HG02884 (cell line): Measurements from ENCODE around the gene WAPL.
A peak's percentile ranks its signal among the peaks of the same experiment; 100 is the strongest.
"Not testable (repeated sequence)": the region's sequence is repeated elsewhere in the genome, so short reads cannot be mapped to it uniquely, and the experiment has no call there.

Experiments used
- ATAC-seq: cut with Tn5 transposase; IDR thresholded peaks from one replicate; pipeline ENCODE4 v1.9.1; 2021; ENCODE audit warnings: mild to moderate bottlenecking, moderate library complexity; ENCODE audit not compliant: unreplicated experiment

The WAPL gene

GRCh38 chr10:86525713-86526112 is 4.1 kb upstream of the WAPL start:
- not testable (repeated sequence) for ATAC-seq

- ATAC-seq: no peak
These were observed 2.8 kb upstream of the WAPL start for GRCh38 chr10:86524225-86524962.

GRCh38 chr10:86523348-86523747 is 1.8 kb upstream of the WAPL start:
- ATAC-seq: no peak

GRCh38 chr10:86522510-86522855 is 891 bp upstream of the WAPL start:
- no peak for ATAC-seq

- ATAC-seq: peak; percentile 14
These were observed 518 bp downstream of the WAPL start for GRCh38 chr10:86520871-86521677.

- ATAC-seq: no peak
These were observed 2.8 kb downstream of the WAPL start for GRCh38 chr10:86518781-86519180.

- ATAC-seq: no peak
These were observed 9.5 kb downstream of the WAPL start for GRCh38 chr10:86512137-86512536.

- ATAC-seq: no peak
These were observed 10.3 kb downstream of the WAPL start for GRCh38 chr10:86511027-86511865.

GRCh38 chr10:86509145-86509544 is 12.4 kb downstream of the WAPL start:
- ATAC-seq: no peak

- ATAC-seq: no peak
These were observed 13.4 kb downstream of the WAPL start for GRCh38 chr10:86508217-86508616.

- no peak for ATAC-seq
These were observed 15.1 kb downstream of the WAPL start for GRCh38 chr10:86506499-86506898.

GRCh38 chr10:86506062-86506461 is 15.5 kb downstream of the WAPL start:
- no peak for ATAC-seq

GRCh38 chr10:86504510-86504909 is 17.1 kb downstream of the WAPL start:
- ATAC-seq: no peak

GRCh38 chr10:86500846-86501245 is 20.7 kb downstream of the WAPL start:
- ATAC-seq: no peak

GRCh38 chr10:86498598-86498997 is 23.0 kb downstream of the WAPL start:
- ATAC-seq: no peak

GRCh38 chr10:86497621-86498020 is 24.0 kb downstream of the WAPL start:
- ATAC-seq: no peak

- no peak for ATAC-seq
These were observed 31.5 kb downstream of the WAPL start for GRCh38 chr10:86489960-86490612.

- no peak for ATAC-seq
These were observed 32.4 kb downstream of the WAPL start for GRCh38 chr10:86489071-86489810.

- no peak for ATAC-seq
These were observed 34.7 kb downstream of the WAPL start for GRCh38 chr10:86486856-86487255.

GRCh38 chr10:86483664-86484063 is 37.9 kb downstream of the WAPL start:
- no peak for ATAC-seq
